HCT116 (cell line): ENCODE results near the gene WIPI1. TPM values are rescaled to one million over a fixed set of nuclear protein-coding genes. Genes with fewer than 3 reads are reported as not detected.

ENCODE experiments used
- ATAC-seq: fragments of 200-7000 bp; cut with Tn5 transposase; 2 replicates; pipeline ENCODE4 v1.9.1; 2020; ENCODE audit warnings: mild to moderate bottlenecking, moderate library complexity
- BruUV-seq: library from RNA; stranded (reverse); fragments of 400-500 nt; replicated peaks from 2 replicates; lab custom pipeline; 2021; lab: Mats Ljungman, UMichigan
- CTCF ChIA-PET: fragments of 300-600 bp; sonication (Branson Sonifier 250); formaldehyde crosslinking; loops from one replicate; lab custom pipeline; 2021; ENCODE audit warnings: antibody characterized with exemption; lab: Charles Lee
- POLR2A ChIA-PET: fragments of 300-600, 350-600 bp; sonication (Branson Sonifier 250); formaldehyde crosslinking; loops from one replicate; lab custom pipeline; 2021; ENCODE audit warnings: antibody characterized with exemption; lab: Charles Lee
- RAD21 ChIA-PET, 2 experiments: fragments of 300-600 bp; sonication (Branson Sonifier 250); formaldehyde crosslinking; loops; one replicate each; lab custom pipeline; 2023; ENCODE audit warnings: low total read pairs in 2 of 2; ENCODE audit not compliant: uncharacterized antibody in 2 of 2, unreplicated experiment in 2 of 2, low non-redundant PET in 1 of 2; lab: Charles Lee
- DNase-seq: peaks from one replicate; pipeline ENCODE4 v3.0.0-alpha.2; 2010; ENCODE audit warnings: low read depth, low spot score
- H2AFZ ChIP-seq: fragments of 200-600 bp; shearing (Covaris generic), sonication (generic); 2 replicates; pipeline ENCODE4 v1.6.1; 2017; ENCODE audit warnings: low read depth, mixed run types, mixed read lengths, antibody characterized with exemption, low read length; ENCODE audit not compliant: poor library complexity, severe bottlenecking
- H3K27ac ChIP-seq: 2 replicates; pipeline ENCODE4 v1.5.1; 2012; ENCODE audit warnings: low read depth, low read length
- H3K27me3 ChIP-seq: fragments of 200-600 bp; sonication (generic); 2 replicates; pipeline ENCODE4 v1.6.1; 2016; ENCODE audit warnings: mixed run types, low read length, mixed read lengths; ENCODE audit not compliant: insufficient read depth
- H3K36me3 ChIP-seq, 2 experiments: fragments of 200-500 bp in 1 of 2; fragments of 200-600 bp in 1 of 2; sonication (Bioruptor generic) in 1 of 2; sonication (generic) in 1 of 2; 2 replicates each; pipeline versions ENCODE4 v1.5.1 to v1.6.1; 2014 to 2016; ENCODE audit warnings: low read length in 2 of 2, inconsistent platforms in 1 of 2, mixed read lengths in 1 of 2, mixed run types in 1 of 2; ENCODE audit not compliant: insufficient read depth in 2 of 2, control insufficient read depth in 1 of 2
- H3K4me1 ChIP-seq, 2 experiments: fragments of 200-600 bp in 1 of 2; sonication (generic) in 1 of 2; 2 replicates each; pipeline versions ENCODE4 v1.5.1 to v1.6.1; 2012 to 2017; ENCODE audit warnings: low read length in 2 of 2, inconsistent platforms in 1 of 2, mild to moderate bottlenecking in 1 of 2, mixed read lengths in 1 of 2, mixed run types in 1 of 2, moderate library complexity in 1 of 2; ENCODE audit not compliant: insufficient read depth in 2 of 2, control insufficient read depth in 1 of 2
- H3K4me2 ChIP-seq: fragments of 200-600 bp; sonication (generic); 2 replicates; pipeline ENCODE4 v1.6.1; 2017; ENCODE audit warnings: mixed run types, low read length, mixed read lengths
- H3K4me3 ChIP-seq, 2 experiments: fragments of 200-600 bp in 1 of 2; sonication (generic) in 1 of 2; replicated peaks in 1 of 2; 2 replicates each; pipeline ENCODE4 v1.5.1; 2011 to 2016; ENCODE audit warnings: low read length in 2 of 2, control low read depth in 1 of 2, low read depth in 1 of 2, mild to moderate bottlenecking in 1 of 2, mixed read lengths in 1 of 2, mixed run types in 1 of 2
- H3K79me2 ChIP-seq: fragments of 200-600 bp; sonication (generic); 2 replicates; pipeline ENCODE4 v1.6.1; 2017; ENCODE audit warnings: mild to moderate bottlenecking, mixed run types, low read length, moderate library complexity, mixed read lengths; ENCODE audit not compliant: insufficient read depth
- H3K9ac ChIP-seq: fragments of 200-600 bp; sonication (generic); 2 replicates; pipeline ENCODE4 v1.6.1; 2016; ENCODE audit warnings: low read length, mixed read lengths
- H3K9me2 ChIP-seq: fragments of 200-600 bp; sonication (generic), shearing (Covaris generic); 2 replicates; pipeline ENCODE4 v1.6.1; 2017; ENCODE audit warnings: mixed run types, mild to moderate bottlenecking, moderate library complexity; ENCODE audit not compliant: insufficient read depth
- H3K9me3 ChIP-seq, 2 experiments: fragments of 200-500 bp in 1 of 2; fragments of 200-600 bp in 1 of 2; sonication (Bioruptor generic) in 1 of 2; sonication (generic) in 1 of 2; 2 replicates each; pipeline ENCODE4 v1.6.1; 2014 to 2017; ENCODE audit warnings: low read length in 2 of 2, mixed read lengths in 2 of 2, inconsistent platforms in 1 of 2, low read depth in 1 of 2, mild to moderate bottlenecking in 1 of 2, mixed run types in 1 of 2, moderate library complexity in 1 of 2; ENCODE audit not compliant: control insufficient read depth in 1 of 2, insufficient read depth in 1 of 2
- H4K20me1 ChIP-seq: fragments of 200-600 bp; sonication (generic), shearing (Covaris generic); 2 replicates; pipeline ENCODE4 v1.6.1; 2017; ENCODE audit warnings: mixed run types, mild to moderate bottlenecking, moderate library complexity; ENCODE audit not compliant: insufficient read depth
- CBX3 ChIP-seq: IDR thresholded peaks from 2 replicates; pipeline ENCODE4 v1.6.1; 2012; ENCODE audit warnings: low read depth
- EGR1 ChIP-seq: IDR thresholded peaks from 2 replicates; pipeline ENCODE4 v1.6.1; 2012; ENCODE audit warnings: low read depth
- EZH2phosphoT487 ChIP-seq: fragments of 200-600 bp; IDR thresholded peaks from 2 replicates; pipeline ENCODE4 v1.6.1; 2018; ENCODE audit warnings: antibody characterized with exemption, borderline replicate concordance
- POLR2A ChIP-seq: IDR thresholded peaks from 2 replicates; pipeline ENCODE4 v1.7.0; 2011; ENCODE audit warnings: borderline replicate concordance; ENCODE audit not compliant: insufficient read depth, insufficient read length; ENCODE audit errors: extremely low read depth
- RAD21 ChIP-seq: IDR thresholded peaks from 2 replicates; pipeline ENCODE4 v1.6.1; 2012; ENCODE audit warnings: low read depth, mild to moderate bottlenecking
- SIN3A ChIP-seq: IDR thresholded peaks from 2 replicates; pipeline ENCODE4 v1.6.1; 2012; ENCODE audit warnings: low read depth
- SP1 ChIP-seq: IDR thresholded peaks from 2 replicates; pipeline ENCODE4 v1.6.1; 2012; ENCODE audit warnings: low read depth
- SRF ChIP-seq: IDR thresholded peaks from 2 replicates; pipeline ENCODE4 v1.6.1; 2012; ENCODE audit warnings: low read depth
- TCF7L2 ChIP-seq: IDR thresholded peaks from 2 replicates; pipeline ENCODE4 v1.7.0; 2011; ENCODE audit warnings: borderline replicate concordance, inconsistent platforms; ENCODE audit not compliant: insufficient read depth, insufficient read length; ENCODE audit errors: extremely low read depth
- intact Hi-C: fragments of 100-400 bp; cut with micrococcal nuclease; formaldehyde crosslinking; loops from 2 replicates; pipeline ENCODE4 v1.10.0; 2022
- total RNA-seq: library from RNA; stranded (reverse); gene quantifications from one replicate; pipeline ENCODE4 v1.2.1, GENCODE V29; 2021; ENCODE audit not compliant: unreplicated experiment
- TF ChIP-seq, protein P1 (sequence below): IDR thresholded peaks from 2 replicates; pipeline ENCODE4 v1.6.1; 2011; ENCODE audit warnings: mild to moderate bottlenecking, low read length, moderate library complexity; ENCODE audit not compliant: insufficient replicate concordance; ENCODE audit errors: extremely low read depth
- TF ChIP-seq, protein P2 (sequence below): IDR thresholded peaks from 2 replicates; pipeline ENCODE4 v1.6.1; 2012
- TF ChIP-seq, protein P3 (sequence below): IDR thresholded peaks from 2 replicates; pipeline ENCODE4 v1.6.1; 2012; ENCODE audit warnings: low read depth
- TF ChIP-seq, protein P4 (sequence below): IDR thresholded peaks from 2 replicates; pipeline ENCODE4 v1.6.1; 2012

Gene WIPI1
- total RNA-seq, 1 experiment from 2014 or later, result 21.5 TPM

DNA sequence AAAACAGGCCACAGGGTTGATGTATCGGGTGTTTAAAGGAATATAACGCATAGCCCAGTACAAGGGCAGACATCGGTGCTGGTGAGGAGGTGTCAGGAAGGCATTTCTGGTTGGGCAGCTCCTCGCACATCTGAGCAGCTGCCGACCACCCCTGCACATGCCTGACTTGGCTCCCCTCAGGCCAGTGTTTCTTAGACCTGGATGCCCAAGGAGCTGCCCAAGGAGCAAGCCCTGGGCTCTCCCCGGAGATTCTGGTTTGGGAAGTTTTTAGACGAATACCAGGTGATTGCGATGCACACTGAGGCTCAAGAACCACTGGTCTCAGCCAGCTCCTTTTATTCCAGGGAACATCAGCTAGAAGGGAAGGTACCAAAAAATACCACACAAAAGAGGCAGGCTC is 11.6 kb downstream of the WIPI1 start:
- no peak for DNase-seq
- Histone ChIP-seq H3K4me2 (no peak overlapping the region), H3K9ac (no peak overlapping the region), H3K36me3 (no peaks in the 10 kb centered on the region; a peak in 1 of 4 replicates), H3K4me1 (no peaks in the 10 kb centered on the region), H4K20me1 (no peaks in the 10 kb centered on the region), H2AFZ (no peak overlapping the region), H3K4me3 (no peak overlapping the region), H3K27me3 (no peaks in the 10 kb centered on the region), H3K9me2 (no peaks in the 10 kb centered on the region), H3K27ac (no peak overlapping the region), H3K9me3 (no peaks in the 10 kb centered on the region), H3K79me2 (no peaks in the 10 kb centered on the region)
- TF ChIP-seq TCF7L2 (no peak), EGR1 (no peak), POLR2A (no peak), CBX3 (no peak), SIN3A (no peak), SP1 (no peak), EZH2phosphoT487 (no peak), RAD21 (no peak), SRF (no peak)
- TF ChIP-seq, protein P1, sequence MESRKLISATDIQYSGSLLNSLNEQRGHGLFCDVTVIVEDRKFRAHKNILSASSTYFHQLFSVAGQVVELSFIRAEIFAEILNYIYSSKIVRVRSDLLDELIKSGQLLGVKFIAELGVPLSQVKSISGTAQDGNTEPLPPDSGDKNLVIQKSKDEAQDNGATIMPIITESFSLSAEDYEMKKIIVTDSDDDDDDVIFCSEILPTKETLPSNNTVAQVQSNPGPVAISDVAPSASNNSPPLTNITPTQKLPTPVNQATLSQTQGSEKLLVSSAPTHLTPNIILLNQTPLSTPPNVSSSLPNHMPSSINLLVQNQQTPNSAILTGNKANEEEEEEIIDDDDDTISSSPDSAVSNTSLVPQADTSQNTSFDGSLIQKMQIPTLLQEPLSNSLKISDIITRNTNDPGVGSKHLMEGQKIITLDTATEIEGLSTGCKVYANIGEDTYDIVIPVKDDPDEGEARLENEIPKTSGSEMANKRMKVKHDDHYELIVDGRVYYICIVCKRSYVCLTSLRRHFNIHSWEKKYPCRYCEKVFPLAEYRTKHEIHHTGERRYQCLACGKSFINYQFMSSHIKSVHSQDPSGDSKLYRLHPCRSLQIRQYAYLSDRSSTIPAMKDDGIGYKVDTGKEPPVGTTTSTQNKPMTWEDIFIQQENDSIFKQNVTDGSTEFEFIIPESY, result no peak
- TF ChIP-seq, protein P2, sequence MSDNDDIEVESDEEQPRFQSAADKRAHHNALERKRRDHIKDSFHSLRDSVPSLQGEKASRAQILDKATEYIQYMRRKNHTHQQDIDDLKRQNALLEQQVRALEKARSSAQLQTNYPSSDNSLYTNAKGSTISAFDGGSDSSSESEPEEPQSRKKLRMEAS, result no peak
- TF ChIP-seq, protein P3, sequence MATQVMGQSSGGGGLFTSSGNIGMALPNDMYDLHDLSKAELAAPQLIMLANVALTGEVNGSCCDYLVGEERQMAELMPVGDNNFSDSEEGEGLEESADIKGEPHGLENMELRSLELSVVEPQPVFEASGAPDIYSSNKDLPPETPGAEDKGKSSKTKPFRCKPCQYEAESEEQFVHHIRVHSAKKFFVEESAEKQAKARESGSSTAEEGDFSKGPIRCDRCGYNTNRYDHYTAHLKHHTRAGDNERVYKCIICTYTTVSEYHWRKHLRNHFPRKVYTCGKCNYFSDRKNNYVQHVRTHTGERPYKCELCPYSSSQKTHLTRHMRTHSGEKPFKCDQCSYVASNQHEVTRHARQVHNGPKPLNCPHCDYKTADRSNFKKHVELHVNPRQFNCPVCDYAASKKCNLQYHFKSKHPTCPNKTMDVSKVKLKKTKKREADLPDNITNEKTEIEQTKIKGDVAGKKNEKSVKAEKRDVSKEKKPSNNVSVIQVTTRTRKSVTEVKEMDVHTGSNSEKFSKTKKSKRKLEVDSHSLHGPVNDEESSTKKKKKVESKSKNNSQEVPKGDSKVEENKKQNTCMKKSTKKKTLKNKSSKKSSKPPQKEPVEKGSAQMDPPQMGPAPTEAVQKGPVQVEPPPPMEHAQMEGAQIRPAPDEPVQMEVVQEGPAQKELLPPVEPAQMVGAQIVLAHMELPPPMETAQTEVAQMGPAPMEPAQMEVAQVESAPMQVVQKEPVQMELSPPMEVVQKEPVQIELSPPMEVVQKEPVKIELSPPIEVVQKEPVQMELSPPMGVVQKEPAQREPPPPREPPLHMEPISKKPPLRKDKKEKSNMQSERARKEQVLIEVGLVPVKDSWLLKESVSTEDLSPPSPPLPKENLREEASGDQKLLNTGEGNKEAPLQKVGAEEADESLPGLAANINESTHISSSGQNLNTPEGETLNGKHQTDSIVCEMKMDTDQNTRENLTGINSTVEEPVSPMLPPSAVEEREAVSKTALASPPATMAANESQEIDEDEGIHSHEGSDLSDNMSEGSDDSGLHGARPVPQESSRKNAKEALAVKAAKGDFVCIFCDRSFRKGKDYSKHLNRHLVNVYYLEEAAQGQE, result no peak
- TF ChIP-seq, protein P4, sequence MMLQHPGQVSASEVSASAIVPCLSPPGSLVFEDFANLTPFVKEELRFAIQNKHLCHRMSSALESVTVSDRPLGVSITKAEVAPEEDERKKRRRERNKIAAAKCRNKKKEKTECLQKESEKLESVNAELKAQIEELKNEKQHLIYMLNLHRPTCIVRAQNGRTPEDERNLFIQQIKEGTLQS, result no peak
- intact Hi-C loops, result no loop called here
- ATAC-seq, result no peak
- ChIA-PET CTCF (interaction anchor here (1.0 to 2.9 kb wide), 4 partner anchors 8 to 241 kb away, joined by 3 to 12 read pairs (median 4); partner anchors contain the start of gene WIPI1), POLR2A (no interaction called here), RAD21 (no interaction called here)
- BruUV-seq, result no TSS peak
